Hepatocyte (in vitro differentiated cells): ENCODE data around the gene NTNG1. TPM values are rescaled to one million over a fixed set of nuclear protein-coding genes. Genes with fewer than 3 reads are reported as not detected.
"Not testable (repeated sequence)": the region's sequence is repeated elsewhere in the genome, so short reads cannot be mapped to it uniquely, and the experiment has no call there.

Source experiments
- DNase-seq: peaks from one replicate; pipeline ENCODE4 v3.0.0-alpha.2; 2016; ENCODE audit warnings: low spot score
- H2AFZ ChIP-seq: fragments of 200-600 bp; sonication (generic); 2 replicates; pipeline ENCODE4 v1.6.0; 2016; ENCODE audit warnings: antibody characterized with exemption, mild to moderate bottlenecking
- H3K27ac ChIP-seq: fragments of 200-600 bp; sonication (generic); 2 replicates; pipeline ENCODE4 v1.5.1; 2016; ENCODE audit warnings: mild to moderate bottlenecking
- H3K27me3 ChIP-seq: fragments of 200-600 bp; sonication (generic); 2 replicates; pipeline ENCODE4 v1.6.1; 2016
- H3K36me3 ChIP-seq: fragments of 200-600 bp; sonication (generic); replicated peaks from 2 replicates; pipeline ENCODE4 v1.5.1; 2016; ENCODE audit warnings: low read depth; ENCODE audit not compliant: insufficient read depth
- H3K4me1 ChIP-seq: fragments of 200-600 bp; sonication (generic); 2 replicates; pipeline ENCODE4 v1.5.1; 2016; ENCODE audit warnings: mild to moderate bottlenecking, moderate library complexity; ENCODE audit not compliant: insufficient read depth
- H3K4me2 ChIP-seq: fragments of 200-600 bp; sonication (generic); 2 replicates; pipeline ENCODE4 v1.6.0; 2016
- H3K4me3 ChIP-seq: fragments of 200-600 bp; sonication (generic); 2 replicates; pipeline ENCODE4 v1.5.1; 2016; ENCODE audit warnings: mild to moderate bottlenecking
- H3K79me2 ChIP-seq: fragments of 200-600 bp; sonication (generic); 2 replicates; pipeline ENCODE4 v1.6.0; 2017; ENCODE audit warnings: mild to moderate bottlenecking
- H3K9me2 ChIP-seq: fragments of 200-600 bp; sonication (generic); replicated peaks from 2 replicates; pipeline ENCODE4 v1.6.0; 2017; ENCODE audit warnings: mild to moderate bottlenecking; ENCODE audit not compliant: insufficient read depth
- H3K9me3 ChIP-seq: fragments of 200-600 bp; sonication (generic); 2 replicates; pipeline ENCODE4 v1.5.1; 2016; ENCODE audit warnings: low read depth, mild to moderate bottlenecking
- H4K20me1 ChIP-seq: fragments of 200-600 bp; sonication (generic); 2 replicates; pipeline ENCODE4 v1.6.0; 2016; ENCODE audit warnings: mild to moderate bottlenecking; ENCODE audit not compliant: insufficient read depth, poor library complexity, severe bottlenecking
- CTCF ChIP-seq: fragments of 200-600 bp; sonication (generic); IDR thresholded peaks from 2 replicates; pipeline ENCODE4 v1.5.1; 2016; ENCODE audit warnings: antibody characterized with exemption, mild to moderate bottlenecking; ENCODE audit not compliant: poor library complexity
- EZH2 ChIP-seq: fragments of 200-600 bp; sonication (generic); IDR thresholded peaks from 2 replicates; pipeline ENCODE4 v1.6.1; 2016; ENCODE audit warnings: antibody characterized with exemption, mild to moderate bottlenecking, borderline replicate concordance
- EZH2phosphoT487 ChIP-seq: fragments of 200-600 bp; sonication (generic); IDR thresholded peaks from one replicate; pipeline ENCODE4 v1.6.1; 2018; ENCODE audit warnings: antibody characterized with exemption, mild to moderate bottlenecking, low read depth, moderate library complexity; ENCODE audit not compliant: unreplicated experiment, severe bottlenecking
- WGBS: methylation state at CpG from one replicate; pipeline ENCODE4 v1.1.6; 2016; ENCODE audit warnings: low lambda C conversion rate; ENCODE audit errors: missing lambda C conversion rate; 5-methylcytosine and 5-hydroxymethylcytosine counted together
- polyA plus RNA-seq: library from polyadenylated mRNA; unstranded; fragments of >200 nt; fragmentation: Nextera tagmentation; extraction: Ambion mirVana; gene quantifications from 2 replicates; pipeline ENCODE4 v1.2.1, GENCODE V29; 2016
- total RNA-seq: library from RNA; depleted of rRNA; stranded (reverse); fragments of >200 nt; gene quantifications from 2 replicates; pipeline ENCODE4 v1.2.3, GENCODE V29; 2014

The NTNG1 gene
- total and polyA plus RNA-seq, 2 experiments from 2014 or later = 1.4 to 3.9 TPM

GRCh38 chr1:107232426-107232825, 91.6 kb downstream of the NTNG1 start:
- no peaks in the 10 kb centered on the region for H3K27me3 ChIP-seq
- no peaks in the 10 kb centered on the region for H3K9me2 ChIP-seq
- no peak for DNase-seq
- WGBS = 56% methylated on average over 2 of the region's 2 CpGs
- no peak overlapping the region for H3K4me2 ChIP-seq
- no peaks in the 10 kb centered on the region for H3K36me3 ChIP-seq
- TF ChIP-seq CTCF (no peak), EZH2phosphoT487 (no peak), EZH2 (no peak)
- H2AFZ ChIP-seq = no peak overlapping the region
- H3K4me3 ChIP-seq = no peak overlapping the region
- H4K20me1 ChIP-seq = no peaks in the 10 kb centered on the region
- no peaks in the 10 kb centered on the region for H3K79me2 ChIP-seq
- H3K4me1 ChIP-seq = no peaks in the 10 kb centered on the region
- H3K9me3 ChIP-seq = no peaks in the 10 kb centered on the region
- no peak overlapping the region for H3K27ac ChIP-seq

GRCh38 chr1:107236760-107237159, 95.9 kb downstream of the NTNG1 start:
- not testable (repeated sequence) for H3K9me2 ChIP-seq, H3K27me3 ChIP-seq, H3K9me3 ChIP-seq, H3K4me2 ChIP-seq, H3K4me3 ChIP-seq, H4K20me1 ChIP-seq, H3K79me2 ChIP-seq, H3K27ac ChIP-seq, DNase-seq, H2AFZ ChIP-seq, H3K36me3 ChIP-seq, H3K4me1 ChIP-seq
- 94% methylated on average over 3 of the region's 3 CpGs for WGBS

GRCh38 chr1:107243461-107243860, 102.6 kb downstream of the NTNG1 start:
- Histone ChIP-seq H4K20me1 (no peaks in the 10 kb centered on the region), H3K9me2 (no peaks in the 10 kb centered on the region), H3K4me2 (no peak overlapping the region), H3K9me3 (no peaks in the 10 kb centered on the region), H2AFZ (no peak overlapping the region), H3K4me1 (no peaks in the 10 kb centered on the region), H3K4me3 (no peak overlapping the region), H3K27me3 (no peaks in the 10 kb centered on the region), H3K36me3 (no peaks in the 10 kb centered on the region), H3K79me2 (no peaks in the 10 kb centered on the region), H3K27ac (no peak overlapping the region)
- TF ChIP-seq CTCF = no peak
- WGBS = 92% methylated on average over 7 of the region's 7 CpGs
- no peak for DNase-seq

- no peak overlapping the region for H3K4me2 ChIP-seq
- no peaks in the 10 kb centered on the region for H3K36me3 ChIP-seq
- no peak overlapping the region for H3K27ac ChIP-seq
- no peaks in the 10 kb centered on the region for H3K9me2 ChIP-seq
- 34% methylated on average over 7 of the region's 7 CpGs for WGBS
- H3K27me3 ChIP-seq = no peaks in the 10 kb centered on the region
- H2AFZ ChIP-seq = no peak overlapping the region
- H3K9me3 ChIP-seq = no peaks in the 10 kb centered on the region
- TF ChIP-seq EZH2 = no peak
- no peak for TF ChIP-seq EZH2phosphoT487
- TF ChIP-seq CTCF = no peak
- no peaks in the 10 kb centered on the region for H4K20me1 ChIP-seq
- no peak for DNase-seq
- H3K79me2 ChIP-seq = no peaks in the 10 kb centered on the region
- no peak overlapping the region for H3K4me3 ChIP-seq
- H3K4me1 ChIP-seq = no peaks in the 10 kb centered on the region
Measured at GRCh38 chr1:107244709-107245500, 104.1 kb downstream of the NTNG1 start.
